CD4-positive, alpha-beta T cell treated with Interleukin-2 at 100 ng/mL for 4 hours (primary cell): Measurements from ENCODE around the gene WFDC8.
A peak's percentile ranks its signal among the peaks of the same experiment; 100 is the strongest.
"Not testable (repeated sequence)": the region's sequence is repeated elsewhere in the genome, so short reads cannot be mapped to it uniquely, and the experiment has no call there.

ENCODE experiments used
- DNase-seq: peaks from one replicate; pipeline ENCODE4 v3.0.0-alpha.2; 2020; ENCODE audit warnings: low spot score

WFDC8 gene

GRCh38 chr20:45579184-45579583 is at the start of gene WFDC8:
Gene WFDC8 (minus strand): TSS chr20:45579284. CDS start chr20:45579247, 37 bp downstream.
- no peak for DNase-seq

- DNase-seq = no peak
Observed at GRCh38 chr20:45626540-45626939, 47.5 kb upstream of the WFDC8 start.

GRCh38 chr20:45621593-45621992 is 42.5 kb upstream of the WFDC8 start:
- DNase-seq = no peak

DNA sequence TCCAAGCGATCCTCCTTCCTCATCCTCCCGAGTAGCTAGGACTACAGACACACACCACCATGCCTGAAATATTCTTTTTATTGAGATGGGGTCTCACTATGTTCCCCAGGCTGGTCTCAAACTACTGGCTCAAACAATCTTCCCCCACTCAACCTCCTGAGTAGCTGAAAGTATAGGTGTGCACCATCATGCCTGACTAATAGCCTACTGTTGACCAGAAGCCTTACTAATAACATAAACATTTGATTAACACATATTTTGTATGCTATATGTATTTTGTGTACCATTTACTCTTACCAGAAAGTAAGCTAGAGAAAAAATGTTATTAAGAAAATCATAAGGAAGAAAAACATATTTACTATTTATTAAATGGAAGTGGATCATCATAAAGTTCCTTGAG is 38.5 kb upstream of the WFDC8 start:
- DNase-seq = no peak

DNA sequence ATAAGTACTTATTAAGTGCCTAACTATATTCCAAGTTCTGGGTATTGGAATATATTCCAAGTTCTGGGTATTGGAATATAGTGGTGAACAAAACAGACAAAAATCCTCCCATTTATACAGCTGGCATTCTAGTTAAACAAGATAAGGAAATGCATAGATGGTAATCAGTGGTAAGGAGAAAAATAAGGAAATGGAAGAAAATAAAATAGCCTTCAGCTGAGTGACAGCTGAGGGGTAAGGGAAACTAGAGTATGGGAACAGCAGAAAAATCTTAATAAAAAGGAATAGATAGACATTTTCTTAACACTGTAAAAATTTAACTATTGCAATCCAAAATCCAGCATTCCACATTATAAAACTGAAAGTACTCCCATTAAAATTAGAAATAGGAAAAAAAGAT is 33.2 kb upstream of the WFDC8 start:
- no peak for DNase-seq

DNA sequence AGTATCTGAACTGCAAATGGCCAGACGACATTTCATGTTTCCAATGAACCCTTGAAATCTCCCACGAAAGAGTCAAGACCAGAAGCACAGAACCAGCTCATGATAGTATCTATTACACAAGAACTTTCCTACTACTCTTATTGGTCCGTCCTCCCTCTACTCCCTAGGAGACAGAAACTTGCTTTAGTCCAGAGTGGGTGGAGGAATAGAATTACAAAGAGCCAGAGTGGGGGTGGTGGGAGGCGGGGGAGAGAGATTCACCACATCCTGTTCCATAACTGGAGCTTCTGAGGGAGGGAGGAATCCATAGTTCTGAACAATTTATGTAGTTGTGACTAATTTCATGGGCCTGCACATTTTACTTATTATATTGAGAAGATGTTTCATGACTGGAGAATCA is 32.0 kb upstream of the WFDC8 start:
- DNase-seq = no peak

GRCh38 chr20:45607810-45608209 is 28.7 kb upstream of the WFDC8 start:
- no peak for DNase-seq

- DNase-seq = no peak
Observed at GRCh38 chr20:45595235-45595634, 16.2 kb upstream of the WFDC8 start.

- no peak for DNase-seq
Observed at GRCh38 chr20:45593498-45593897, 14.4 kb upstream of the WFDC8 start.

DNA sequence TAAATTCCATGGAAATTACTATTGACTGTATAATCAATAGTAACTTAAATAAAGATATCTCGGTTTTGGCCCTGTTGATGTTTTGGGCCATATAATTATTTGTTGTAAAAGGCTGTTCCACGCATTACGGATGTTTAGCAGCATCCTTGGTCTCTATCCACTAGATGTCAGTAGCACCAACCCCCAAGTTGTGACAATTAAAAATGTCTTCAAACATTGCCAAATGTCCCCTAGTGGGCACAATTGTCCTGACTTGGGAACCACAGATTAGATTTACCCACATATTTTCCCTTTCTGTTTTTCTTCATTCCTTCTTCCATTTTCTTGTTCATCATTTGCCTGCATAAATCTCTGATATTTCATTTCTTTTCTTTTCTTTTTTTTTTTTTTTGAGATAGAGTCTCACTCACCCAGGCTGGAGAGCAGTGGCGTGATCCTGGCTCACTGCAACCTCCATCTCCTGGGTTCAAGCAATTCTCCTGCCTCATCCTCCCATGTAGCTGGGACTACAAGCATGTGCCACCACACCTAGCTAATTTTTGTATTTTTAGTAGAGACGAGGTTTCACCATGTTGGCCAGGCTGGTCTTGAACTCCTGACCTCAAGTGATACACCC is 13.6 kb upstream of the WFDC8 start:
- DNase-seq = peak; percentile 26

DNA sequence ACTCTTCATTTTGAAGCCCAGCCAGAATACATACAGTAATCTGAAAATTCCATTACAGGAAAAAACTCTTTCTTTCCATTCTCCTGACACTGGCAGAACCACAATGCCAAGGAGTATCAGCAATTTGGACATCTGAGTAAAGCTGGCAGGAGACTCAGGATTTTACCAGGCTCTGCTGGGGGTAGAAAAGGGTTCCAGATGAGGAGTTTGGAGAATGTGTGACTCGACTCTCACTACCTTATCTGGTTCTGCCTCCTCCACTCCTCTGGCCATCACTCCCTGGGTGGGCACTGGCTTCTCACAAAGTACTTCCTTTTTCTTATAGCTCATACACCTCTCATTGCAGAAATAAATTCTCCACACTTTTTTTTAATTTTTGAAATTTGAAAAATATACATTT is 10.6 kb upstream of the WFDC8 start:
- DNase-seq = no peak

- no peak for DNase-seq
Observed at GRCh38 chr20:45588800-45589199, 9.7 kb upstream of the WFDC8 start.

- not testable (repeated sequence) for DNase-seq
Observed at GRCh38 chr20:45585986-45586385, 6.9 kb upstream of the WFDC8 start.

GRCh38 chr20:45584294-45584693 is 5.2 kb upstream of the WFDC8 start:
- DNase-seq = not testable (repeated sequence)

DNA sequence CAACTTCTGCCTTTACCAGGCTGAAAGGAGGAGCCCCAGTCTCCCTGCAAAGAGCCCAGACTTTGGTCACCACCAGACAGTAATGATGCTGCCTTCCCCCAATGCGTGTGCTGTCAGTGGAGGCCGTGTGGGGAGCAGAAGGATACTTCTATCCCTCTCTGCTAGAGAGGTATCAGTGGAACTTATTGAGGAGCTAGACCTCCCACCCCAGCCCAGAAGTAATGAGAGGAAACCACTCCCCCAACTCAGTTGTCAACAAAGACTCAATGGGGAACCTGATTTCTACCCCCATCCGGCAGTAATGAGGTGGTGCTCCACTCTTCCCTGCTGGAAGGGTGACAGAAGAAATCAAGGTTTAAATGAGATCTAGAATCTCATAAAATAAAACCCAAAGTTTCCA is 4.4 kb upstream of the WFDC8 start:
- DNase-seq = no peak

GRCh38 chr20:45581702-45582101 is 2.6 kb upstream of the WFDC8 start:
- no peak for DNase-seq

GRCh38 chr20:45578231-45578630 is 853 bp downstream of the WFDC8 start:
- no peak for DNase-seq

DNA sequence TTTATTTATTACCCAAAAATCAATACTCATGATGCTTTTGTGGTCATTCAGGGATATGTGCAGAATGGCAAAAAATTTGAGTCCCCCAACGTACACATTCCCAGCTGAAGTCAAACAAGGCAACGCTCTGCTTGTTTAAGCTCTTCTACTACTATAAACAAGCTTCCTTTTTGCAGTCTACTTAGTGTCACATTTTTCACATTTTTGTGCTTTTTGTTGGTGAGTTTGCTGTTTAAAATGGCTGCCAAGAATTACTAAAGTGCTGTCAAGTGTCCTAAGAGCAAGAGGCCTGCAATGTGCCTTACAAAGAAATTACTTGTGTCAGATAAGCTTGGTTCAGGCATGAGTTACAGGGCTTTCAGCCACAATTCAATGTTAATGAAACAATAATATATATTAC is 2.1 kb downstream of the WFDC8 start:
- no peak for DNase-seq

DNA sequence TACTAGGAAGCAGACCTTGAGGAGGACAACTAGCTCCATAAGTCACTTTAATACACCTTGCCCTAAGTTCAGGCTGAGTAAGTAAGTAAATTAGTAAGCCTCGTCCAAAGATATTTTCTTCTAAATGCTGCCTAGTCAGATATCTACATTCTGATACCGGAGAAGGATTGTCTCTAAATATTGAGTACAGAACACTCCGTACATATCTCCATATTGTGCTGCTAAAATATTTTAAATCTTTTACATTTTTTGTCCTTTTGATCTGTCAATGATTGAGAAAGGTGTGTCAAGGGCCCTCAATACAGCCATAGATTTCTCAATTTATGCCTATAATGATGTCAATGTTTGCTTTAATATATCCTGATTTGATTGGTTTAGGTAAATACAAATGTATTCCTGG is 3.2 kb downstream of the WFDC8 start:
- DNase-seq = no peak

- not testable (repeated sequence) for DNase-seq
Observed at GRCh38 chr20:45569650-45570049, 9.4 kb downstream of the WFDC8 start.

DNA sequence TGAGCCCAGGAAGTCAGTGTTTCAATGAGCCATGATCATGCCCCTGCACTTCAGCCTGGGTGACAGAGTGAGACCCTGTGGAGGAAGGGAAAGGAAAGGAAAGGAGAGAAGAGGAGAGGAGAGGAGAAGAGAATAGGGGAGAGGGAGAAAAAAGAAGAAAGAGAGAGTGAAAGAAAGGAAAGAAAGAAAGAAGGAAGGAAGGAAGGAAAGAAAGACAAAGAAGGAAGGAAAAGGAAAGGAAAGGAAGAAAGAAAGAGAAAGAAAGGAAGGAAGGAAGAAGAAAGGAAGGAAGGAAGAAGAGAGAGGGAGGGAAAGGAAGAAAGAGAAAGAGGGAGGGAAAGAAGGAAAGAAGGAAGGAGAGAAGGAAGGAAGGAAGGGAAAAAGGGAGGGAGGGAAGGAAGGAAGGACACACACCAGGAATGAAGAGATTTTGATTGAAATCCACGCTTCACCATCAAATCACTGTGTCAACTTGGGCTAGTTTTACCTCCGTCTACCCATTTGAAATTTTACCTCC is 14.3 kb downstream of the WFDC8 start:
- DNase-seq = no peak

- DNase-seq = no peak
Observed at GRCh38 chr20:45555198-45555597, 23.9 kb downstream of the WFDC8 start.

- no peak for DNase-seq
Observed at GRCh38 chr20:45552456-45552855, 26.6 kb downstream of the WFDC8 start.

- DNase-seq = no peak
Observed at GRCh38 chr20:45550765-45551164, 28.3 kb downstream of the WFDC8 start.
